HG03045 (cell line): Measurements from ENCODE around the gene ATP2A2.

Experiments
- ATAC-seq: cut with Tn5 transposase; IDR thresholded peaks from one replicate; pipeline ENCODE4 v1.9.1; 2021; ENCODE audit warnings: mild to moderate bottlenecking, moderate library complexity; ENCODE audit not compliant: unreplicated experiment

ATP2A2 gene

DNA sequence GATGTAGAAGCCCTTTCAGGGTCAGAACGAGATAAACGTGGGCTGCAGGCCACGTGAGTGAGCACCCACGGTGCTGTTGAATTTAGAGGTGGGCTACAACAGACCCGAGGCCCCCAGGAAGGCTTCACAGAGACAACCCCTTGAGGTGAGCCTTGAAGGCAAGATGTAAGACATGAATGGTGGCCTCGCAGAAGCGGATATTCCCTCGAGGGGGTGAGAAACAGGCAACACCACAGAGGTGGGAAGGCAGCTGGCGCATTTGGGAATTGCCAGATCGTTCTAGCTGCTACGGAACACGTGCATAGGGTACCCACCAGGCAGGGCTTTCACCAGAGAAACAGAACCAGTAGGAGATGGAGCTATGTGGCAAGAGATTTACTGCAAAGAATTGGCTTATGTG is 22.6 kb upstream of the ATP2A2 start:
- ATAC-seq = no peak

DNA sequence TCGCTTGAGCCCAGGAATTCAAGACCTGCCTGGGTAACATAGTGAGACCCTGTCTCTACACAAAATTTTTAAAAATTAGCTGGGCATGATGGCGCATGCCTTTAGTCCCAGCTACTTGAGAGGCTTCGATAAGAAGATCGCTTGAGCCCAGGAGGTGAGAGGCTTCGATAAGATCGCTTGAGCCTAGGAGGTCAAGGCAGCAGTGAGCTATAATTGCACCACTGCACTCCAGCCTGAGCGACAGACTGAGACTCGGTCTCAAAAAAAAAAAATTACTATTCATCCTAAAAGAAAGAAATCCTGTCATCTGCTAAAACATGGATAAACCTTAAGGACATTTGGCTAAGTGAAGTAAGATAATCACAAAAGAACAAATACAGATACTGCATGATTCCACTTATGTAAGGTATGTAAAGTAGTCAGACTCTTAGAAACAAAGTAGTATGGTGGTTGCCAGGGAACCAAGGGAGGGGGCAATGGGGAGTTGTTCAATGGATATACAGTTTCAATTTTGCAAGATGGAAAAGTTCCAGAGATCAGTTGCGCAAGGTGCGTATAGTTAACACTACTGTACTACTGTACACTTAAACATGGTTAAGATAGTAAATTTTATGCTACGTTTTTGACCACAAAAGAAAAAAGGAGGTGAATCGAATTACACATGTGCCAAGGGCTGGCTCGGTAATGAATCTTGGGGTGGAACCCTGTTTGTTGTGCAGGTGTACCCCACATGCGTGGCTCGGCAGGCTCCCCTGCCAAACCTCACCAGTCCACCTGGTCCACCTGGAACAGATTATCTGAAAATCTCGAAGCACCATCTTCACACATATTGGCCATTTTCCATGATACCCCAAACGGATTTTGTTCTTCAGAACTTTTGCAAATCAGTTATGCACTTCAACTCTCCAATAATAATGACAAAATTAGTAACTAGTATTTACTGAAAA is 18.3 kb upstream of the ATP2A2 start:
- ATAC-seq = no peak

DNA sequence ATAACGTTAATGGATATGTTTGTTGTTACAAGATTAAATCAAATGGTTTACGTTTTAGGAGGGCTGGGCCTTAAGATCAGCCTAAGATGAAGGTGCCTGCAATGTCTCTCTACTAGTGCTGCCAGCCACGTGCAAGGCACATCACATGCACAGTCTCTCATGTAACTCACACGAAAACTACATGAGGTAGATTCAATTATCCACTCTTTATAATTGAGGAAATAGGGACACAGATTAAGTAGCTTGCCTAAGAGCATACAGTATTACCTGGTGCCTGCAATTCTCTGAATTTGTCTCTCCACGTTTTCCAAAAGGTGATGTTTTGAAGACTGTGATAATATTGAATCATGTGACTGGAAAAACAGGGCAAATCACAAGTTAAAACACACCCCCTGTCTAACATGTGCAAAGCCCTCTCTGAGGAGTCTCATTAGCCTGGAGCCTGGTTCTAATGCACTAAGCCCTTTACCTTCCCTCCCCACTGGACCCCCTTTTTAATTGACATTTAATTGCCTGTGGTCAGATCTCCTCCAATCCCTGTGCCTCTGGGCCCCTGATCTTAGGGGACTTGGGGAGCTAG is 14.6 kb upstream of the ATP2A2 start:
- no peak for ATAC-seq

DNA sequence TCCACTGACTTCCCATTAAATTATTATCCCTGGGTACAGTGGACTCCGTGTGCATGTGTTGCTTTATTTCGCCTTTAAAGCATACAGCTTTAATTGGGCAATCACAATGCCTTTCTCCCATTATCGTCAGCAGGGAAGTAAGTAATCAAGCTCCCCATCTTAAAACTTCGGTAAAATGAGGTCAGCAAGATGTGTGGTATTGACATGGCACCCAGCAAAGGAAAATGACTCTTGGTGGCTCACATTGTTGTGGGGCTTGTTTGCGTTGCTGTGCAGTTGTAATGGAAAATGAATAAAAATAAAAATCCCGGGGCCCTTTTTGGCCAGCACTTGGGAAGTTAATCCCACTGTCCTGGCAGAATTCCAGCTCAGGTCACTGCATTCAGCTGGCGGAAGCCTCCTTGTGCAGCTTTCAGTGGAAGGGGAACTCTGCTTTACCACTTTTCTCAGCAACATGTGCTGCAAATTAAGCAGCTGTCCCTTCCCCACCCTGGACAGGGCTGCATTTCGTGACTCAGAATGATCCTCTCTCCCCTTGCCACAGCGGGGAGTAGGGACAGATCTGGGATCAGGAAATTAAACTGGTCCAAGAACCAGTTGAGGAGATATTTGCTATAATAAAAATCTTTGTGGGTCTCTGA is 13.9 kb upstream of the ATP2A2 start:
- ATAC-seq = no peak

DNA sequence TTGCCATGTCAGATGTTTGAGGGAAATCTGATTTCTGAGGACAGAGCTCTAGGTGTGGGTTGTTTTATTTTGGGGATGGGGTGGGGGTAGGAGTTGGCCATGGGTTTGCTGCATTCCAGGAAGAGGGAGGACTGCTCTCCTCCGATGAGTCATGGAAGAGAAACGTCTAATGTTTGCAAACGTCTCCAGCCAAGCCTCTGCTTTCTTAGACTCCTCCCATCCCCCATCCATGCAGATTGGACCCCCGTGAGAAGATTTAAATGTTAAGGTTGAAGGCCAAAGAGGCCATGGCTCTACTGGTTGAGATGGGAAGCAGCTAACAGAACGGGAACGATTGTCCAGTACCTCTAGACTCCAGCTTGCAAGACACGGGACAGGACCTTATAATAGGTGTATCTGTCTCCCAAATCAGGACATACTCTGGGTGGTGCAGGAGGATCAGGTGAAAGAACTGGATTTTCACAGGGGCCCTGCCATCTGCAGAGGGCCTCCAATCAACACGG is 11.4 kb upstream of the ATP2A2 start:
- ATAC-seq = no peak

DNA sequence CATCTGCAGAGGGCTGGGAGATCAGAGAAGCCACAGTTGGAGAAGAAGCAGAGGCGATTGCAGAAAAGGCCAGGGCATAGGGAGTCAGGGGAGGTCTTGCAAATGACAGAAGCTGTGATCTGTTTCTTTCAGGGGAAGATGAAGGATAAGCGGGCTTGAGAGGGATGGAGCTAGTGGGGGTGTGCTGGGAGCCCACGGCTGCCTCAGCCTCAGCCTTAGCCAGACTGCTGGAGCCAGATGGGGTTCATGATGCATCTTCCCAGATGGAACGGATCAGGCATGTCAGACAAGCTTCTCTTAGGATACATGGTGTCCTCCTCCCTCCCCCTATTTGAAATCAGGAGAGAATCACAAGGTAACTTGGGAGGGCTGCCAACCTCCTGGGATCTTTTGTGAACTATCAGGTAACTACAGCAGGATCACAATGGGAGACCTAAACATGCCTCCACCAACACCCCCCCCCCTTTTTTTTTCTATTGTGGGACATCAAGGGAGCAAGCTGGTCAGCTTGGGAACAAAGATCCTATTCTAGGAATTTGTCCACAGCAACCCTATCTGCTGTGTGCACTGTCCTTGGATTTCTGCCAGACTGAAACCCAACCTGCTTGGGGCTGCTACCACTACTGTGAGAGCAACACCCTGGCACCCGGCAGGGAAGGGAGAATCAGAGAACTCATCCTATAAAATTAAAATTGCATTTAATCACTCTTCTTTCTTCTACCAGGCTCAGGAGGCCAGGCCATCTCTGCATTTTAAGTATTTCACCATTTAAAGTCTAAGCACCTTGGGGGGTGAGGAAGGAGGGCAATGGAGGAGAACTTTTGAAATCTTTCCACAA is 10.7 kb upstream of the ATP2A2 start:
- ATAC-seq = no peak

DNA sequence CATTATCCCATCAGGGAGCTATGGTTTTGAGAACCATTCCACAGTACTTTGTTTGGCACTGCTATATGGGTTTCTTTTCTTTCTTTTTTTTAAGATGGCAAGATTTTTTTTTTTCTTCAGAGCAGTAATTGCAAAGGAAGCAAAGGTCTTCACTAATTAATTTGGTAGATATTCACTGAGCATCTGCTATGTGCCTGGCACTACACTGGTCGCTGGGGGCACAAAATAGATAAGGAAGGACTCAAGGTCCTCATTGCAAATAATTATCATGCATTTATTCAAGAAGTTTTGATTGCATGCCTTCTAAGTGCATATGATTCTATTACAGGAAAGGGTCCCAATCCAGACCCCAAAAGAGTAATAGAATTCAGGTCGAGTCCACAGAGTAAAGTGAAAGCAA is 10.0 kb upstream of the ATP2A2 start:
- ATAC-seq = no peak

DNA sequence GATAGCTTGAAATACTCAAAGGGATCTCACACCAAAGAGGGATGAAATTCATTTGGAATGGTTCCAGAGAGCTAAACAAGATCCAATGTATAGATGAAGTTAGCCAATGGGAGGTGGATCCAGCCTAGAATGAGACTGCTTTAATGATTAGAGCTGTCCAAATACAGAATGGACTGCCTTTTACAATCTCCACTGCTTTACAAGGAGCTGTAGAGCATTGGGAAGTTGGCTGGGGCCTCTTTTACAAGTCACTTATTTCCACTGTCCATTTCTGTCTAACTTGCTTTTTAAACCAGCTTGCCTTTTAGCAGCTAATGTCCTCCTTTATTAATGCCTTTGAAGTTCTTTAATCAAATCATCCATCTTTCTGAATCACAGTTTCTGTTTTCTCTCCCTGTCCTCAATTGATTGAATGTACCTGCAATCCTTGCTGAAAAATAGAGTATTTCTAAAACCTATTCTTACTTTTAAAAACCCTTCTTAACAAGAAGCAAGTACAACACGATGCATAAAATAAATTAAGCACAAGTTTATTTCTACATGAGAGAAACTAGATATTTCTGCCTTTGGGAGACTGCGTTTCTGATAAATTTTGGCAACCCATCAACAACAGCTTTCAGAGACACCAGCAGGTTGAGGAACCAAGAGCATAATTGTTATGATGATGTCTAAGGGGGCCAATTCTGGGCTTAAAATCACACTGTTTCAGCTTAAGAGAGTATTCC is 3.4 kb upstream of the ATP2A2 start:
- ATAC-seq = no peak

DNA sequence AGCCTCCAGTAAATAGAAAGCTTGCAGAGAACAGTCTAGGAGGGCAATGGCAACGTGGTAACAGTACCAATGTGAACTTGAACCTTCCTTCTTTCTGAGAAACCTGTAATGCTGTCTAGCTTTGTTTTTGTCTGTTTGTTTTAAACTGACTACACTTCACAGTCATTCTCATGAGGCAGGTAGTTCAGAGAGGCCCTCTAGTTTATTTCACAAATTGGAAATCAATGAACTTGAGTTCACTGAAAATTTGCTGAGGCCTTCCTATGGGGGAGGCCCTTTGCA is 2.9 kb upstream of the ATP2A2 start:
- no peak for ATAC-seq

DNA sequence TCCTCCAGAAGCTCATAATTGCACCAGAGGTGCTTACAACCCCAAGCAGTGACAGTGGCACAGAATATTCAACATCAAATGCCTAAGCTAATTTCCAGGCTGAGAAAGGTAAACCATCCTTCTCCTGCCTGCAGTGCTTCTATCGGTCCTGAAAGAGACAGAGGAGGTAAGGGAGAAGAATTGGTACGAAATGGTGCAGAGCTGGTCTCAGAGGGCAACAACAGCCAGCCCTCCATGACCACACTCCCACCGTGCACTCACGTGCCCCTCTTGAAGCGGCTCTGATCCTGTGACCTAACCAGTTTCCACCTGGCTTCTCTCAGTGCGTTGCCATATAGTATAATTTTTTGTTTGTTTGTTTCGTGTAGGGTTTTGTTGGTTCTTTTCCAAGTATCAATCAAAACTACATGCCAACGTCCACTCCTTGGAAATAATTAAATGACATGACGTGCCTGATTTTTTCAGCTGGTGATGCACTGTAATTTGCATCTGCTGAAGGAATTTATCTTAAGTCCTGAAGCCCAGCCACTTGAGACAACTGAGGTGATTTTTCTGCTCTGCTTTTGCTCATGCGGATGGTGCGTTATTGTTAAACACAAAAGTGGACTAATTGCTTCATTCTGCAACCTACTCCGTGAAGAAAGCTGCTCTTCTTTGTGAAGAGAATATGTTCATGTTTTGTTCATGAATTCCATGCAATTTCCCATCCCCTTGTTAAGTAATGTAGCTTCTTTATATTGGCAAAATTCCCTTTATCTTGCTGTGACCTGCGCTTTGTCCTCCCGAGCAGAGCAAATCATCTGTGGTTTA is 1.3 kb upstream of the ATP2A2 start:
- ATAC-seq = no peak

DNA sequence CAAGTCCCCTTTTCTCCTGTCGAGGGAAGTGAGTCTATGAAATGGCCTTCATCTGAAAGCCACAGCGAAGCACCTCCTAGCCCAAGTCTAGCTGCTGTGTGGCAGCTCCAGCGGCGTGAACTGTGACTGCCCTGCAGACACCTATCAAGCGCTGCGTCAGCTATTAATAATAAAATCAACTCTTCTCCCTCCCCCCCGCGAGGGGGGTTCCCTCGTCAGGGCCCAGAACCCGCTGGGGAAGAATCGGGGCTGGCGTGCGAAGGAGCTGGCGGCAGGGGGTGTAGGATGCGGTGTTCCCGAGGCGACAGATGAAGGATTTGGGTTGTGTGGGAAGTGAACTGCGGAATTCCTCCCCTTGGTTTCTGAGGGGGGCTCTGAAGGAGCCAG is 662 bp upstream of the ATP2A2 start:
- ATAC-seq = peak; percentile 5

DNA sequence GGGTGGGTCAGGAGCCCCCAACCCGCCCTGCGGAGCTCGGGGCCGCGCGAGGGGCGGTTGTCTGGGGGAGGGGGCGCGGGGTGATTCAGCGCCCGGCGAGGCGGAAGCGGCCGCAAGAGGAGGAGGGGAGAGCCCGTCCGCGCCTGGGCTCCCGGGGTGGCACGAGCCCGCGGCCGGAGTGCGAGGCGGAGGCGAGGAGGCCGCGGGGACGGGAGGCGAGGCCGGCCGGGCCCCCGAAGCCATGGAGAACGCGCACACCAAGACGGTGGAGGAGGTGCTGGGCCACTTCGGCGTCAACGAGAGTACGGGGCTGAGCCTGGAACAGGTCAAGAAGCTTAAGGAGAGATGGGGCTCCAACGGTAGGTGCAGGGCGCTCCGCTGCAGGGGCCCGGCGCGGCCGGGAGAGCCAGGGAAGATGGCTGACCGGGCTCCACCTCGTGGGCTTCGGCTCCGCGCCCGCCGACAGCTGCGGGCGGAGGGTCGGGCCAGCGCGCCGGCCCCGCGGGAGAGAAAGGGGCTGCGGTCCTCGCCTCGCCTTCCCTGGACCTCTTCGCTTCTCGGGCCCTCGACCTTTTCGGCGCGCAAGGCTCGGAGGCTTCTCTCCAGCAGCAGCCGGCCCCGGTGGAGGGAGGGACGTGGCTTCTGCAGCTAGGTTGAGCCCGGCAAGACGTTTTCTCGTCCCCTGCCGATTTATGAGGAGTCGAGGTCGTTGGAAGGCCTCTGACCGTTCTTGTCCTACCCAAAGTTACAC is 677 bp downstream of the ATP2A2 start:
- ATAC-seq = peak; percentile 38

DNA sequence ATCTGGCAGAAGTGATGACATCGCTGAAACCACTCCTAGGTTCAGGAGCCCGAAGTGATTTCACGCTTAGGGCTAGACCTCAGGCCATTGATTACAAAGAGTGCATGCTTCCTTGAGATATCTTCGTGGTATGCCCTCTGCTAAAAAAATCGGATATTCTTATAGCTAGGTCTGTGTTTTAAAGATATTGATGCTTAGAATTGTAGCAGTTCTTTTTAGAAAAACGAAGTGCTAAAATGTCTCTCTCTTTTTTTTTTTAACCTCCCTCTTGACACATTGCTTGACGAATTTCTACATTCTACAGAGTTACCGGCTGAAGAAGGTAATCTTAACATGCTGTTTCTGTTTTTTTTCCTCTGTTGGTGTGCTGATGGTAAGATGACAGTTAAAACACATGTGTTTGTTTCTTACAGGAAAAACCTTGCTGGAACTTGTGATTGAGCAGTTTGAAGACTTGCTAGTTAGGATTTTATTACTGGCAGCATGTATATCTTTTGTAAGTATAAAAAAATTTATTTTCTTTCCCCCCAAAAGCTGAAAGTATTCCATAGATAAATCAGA is 1.3 kb downstream of the ATP2A2 start:
- ATAC-seq = peak; percentile 4

DNA sequence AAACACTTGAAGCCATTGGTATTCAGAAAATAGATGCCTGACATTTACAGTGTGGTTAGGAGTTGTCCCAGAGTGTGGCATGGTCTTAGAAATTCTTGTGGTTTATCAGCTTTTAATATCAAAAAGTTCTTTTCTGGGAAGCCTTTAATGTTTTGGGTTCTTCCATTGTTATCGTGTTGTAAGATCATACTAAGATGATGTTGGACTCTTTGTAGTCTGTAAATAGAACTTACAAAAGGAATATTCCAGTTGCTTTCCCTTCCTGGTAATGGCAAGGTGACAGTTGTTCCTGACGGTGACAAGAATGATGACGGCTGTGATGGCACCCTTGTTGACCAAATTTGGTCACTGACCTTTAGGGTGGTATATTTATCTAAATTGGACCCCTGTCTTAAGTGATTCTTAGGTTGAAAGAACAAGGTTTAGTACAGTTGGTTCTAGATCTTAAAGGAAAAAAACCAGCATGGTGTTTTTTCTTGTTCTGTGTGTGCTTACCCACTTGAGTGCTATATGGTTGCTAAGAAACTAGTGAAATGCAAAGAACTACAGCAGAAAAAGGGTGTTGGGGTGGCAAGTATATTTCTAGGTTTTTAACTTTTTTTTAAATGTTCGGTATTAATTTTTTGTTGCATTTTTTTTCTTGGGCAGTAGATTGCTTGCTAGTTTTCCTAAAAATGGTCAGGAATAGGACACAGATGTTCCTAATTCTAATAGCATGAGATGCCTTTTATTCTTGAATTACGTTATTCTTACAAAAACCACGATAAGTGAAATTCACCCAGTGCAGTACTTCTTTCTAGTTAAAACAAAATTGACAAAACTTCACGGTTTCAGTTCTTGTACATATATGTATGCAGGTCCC is 2.1 kb downstream of the ATP2A2 start:
- no peak for ATAC-seq

DNA sequence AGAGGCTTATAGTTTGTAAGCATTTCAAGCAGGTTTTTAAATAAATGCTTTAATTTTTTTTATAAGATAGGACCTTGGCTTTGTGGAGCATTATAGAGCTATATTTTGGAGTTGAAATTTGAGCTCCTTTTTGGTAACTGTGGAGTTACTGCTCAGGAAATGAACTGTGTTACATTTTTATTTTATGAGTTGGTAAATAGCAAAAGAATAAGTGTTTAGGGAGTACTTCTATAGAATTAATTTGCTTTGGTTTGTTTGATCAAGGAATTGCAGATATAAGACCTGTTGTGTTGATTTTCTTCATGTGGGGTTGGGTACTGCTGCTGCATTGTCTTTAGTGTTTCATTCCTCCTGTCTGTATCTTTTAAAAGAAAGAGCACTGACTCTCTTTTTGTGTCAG is 3.5 kb downstream of the ATP2A2 start:
- no peak for ATAC-seq

DNA sequence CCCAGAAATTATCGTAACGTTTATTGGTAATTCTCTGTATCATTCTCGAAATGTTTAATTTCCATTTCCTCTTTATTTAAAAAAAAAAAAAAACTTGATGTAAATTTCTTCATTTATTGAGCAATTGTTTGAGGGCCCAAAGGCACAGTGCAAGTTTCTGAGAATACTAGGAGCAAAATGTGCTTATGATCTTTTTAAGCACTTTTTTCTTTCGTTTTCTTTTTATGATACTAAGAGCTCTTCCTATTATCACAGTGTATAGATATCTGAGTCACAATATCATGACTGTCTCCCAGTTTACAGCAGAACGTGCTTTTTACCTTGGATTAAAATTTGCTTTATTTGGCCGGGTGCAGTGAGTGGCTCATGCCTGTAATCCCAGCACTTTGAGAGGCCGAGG is 5.6 kb downstream of the ATP2A2 start:
- no peak for ATAC-seq

DNA sequence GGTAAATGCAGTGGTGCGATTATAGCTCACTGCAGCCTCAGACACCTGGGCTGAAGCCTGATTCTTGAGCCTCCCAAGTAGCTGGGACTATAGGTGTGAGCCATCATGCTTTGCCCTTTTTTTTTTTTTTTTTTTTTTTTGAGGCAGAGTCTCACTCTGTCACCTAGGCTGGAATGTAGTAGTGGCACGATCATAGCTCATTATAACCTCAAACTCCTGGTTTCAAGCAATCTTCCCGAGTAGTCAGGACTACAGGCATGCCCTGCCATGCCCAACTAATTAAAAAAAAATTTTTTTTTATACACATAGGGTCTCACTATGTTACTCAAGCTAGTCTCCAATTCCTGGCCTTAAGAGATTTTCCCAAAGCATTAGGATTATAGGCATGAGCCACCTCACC is 6.9 kb downstream of the ATP2A2 start:
- ATAC-seq = no peak
